Measurements from ENCODE around the gene LRFN4.
A peak's percentile ranks its signal among the peaks of the same experiment; 100 is the strongest.
"Not testable (repeated sequence)": the region's sequence is repeated elsewhere in the genome, so short reads cannot be mapped to it uniquely, and the experiment has no call there.

The LRFN4 gene

DNA sequence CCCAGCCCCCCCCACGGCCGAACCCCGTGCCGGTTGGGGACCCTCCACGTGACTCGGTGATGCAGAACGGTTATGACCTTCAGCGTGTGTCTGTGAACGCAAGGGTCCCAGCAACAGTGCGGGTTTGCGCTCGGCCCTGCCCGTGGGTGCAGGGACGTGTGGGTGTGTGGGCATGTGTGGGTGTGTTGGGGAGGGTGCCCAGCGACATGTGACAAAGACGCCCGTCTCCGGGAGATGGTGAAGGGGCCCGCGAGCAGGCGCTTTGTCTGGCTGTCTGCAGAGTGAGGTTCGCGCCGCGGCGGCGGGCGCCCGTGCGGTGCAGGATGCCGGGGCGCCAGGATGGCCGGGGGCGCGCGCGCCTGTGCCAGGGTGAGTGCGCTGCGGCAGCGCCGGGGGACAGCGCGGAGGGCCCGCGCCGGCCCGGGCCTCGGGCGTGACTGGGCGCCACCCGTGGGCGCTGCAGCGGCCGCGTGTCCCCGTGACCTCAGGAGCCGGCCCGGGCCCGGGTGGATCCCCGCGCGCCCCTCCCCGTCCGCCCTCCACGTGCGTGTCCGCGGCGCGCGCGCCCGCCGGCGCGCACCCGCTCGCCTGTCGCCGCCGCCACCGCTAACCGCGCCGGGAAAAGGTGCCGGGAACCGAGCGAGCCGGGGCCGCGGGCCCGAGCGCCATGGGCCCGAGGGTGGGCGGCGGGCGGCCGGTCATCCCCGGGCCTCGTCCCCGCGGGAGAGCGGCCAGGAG is at the start of gene LRFN4:
Gene LRFN4 (plus strand): TSS at position 569 of the 738 bp plus-strand sequence. CDS start 681 bp downstream, outside the sequence.
- DNase-seq (ENCODE audit: low read depth), result no peak

GRCh38 chr11:66809592-66809991 is 47.3 kb upstream of the LRFN4 start:
- no peak for DNase-seq (ENCODE audit: low read depth)

DNA sequence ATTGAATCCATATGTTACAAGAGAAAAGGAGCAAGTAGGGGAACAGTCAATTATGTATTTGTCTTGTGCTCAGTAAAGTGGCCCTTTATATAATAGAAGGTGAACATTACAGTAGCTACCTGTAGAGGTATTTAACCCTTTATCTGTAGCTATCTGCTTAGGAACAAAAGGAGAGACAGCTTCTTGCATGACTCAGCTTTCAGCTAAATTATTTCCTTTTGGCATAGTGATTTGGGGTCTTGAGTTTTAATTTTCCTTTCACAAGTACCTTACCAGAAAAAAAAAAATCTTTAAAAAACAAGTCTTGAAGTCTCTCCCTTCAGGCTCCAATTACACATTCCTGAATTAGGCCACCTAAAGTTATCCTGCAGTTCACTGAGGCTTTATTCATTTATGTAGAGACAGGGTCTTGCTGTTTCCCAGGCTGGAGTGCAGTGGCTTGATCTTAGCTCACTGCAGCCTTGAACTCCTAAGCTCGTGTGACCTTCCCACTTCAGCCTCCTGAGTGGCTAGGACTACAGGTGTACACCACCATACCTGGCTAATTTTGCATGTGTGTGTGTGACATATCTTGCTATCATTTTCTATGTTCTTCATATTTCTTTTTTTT is 46.2 kb upstream of the LRFN4 start:
- DNase-seq (ENCODE audit: low read depth), result no peak

DNA sequence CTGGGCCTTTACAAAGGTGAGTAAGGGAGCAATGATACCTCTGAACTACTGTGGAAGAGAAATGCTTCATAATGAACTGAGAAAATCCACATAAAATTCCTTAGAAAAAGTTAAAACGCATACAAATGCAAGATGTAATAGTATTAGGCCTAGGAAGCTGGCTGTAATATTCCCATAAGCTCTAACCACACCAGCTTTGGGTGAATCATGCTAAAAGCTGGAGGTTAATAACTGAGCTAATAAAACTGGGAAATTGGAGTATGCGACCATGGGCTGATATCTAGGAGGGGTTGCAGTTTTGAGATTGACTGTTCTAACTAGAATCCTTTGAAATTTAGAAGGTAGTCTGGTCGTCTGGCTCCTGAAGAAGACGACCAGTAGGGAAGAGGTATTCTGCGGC is 42.2 kb upstream of the LRFN4 start:
- no peak for DNase-seq (ENCODE audit: low read depth)

DNA sequence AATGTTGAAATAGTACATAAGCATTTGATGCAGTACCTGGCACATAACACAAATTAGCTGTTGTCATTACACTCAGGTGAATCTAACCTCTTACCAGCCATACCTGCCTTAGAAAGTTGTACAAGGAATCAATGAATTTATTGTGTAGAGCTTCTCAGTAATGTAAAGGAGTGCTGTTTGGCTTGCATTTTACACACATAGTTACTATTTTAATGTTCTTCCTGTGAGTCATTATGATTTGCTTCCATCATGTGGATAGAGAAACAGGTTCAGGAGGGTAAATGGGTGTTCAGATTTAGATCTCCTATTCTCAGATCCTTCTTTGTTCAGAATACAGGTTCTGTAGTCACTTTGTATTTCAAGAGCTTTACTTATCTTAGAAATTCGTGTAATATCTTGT is 41.2 kb upstream of the LRFN4 start:
- no peak for DNase-seq (ENCODE audit: low read depth)

DNA sequence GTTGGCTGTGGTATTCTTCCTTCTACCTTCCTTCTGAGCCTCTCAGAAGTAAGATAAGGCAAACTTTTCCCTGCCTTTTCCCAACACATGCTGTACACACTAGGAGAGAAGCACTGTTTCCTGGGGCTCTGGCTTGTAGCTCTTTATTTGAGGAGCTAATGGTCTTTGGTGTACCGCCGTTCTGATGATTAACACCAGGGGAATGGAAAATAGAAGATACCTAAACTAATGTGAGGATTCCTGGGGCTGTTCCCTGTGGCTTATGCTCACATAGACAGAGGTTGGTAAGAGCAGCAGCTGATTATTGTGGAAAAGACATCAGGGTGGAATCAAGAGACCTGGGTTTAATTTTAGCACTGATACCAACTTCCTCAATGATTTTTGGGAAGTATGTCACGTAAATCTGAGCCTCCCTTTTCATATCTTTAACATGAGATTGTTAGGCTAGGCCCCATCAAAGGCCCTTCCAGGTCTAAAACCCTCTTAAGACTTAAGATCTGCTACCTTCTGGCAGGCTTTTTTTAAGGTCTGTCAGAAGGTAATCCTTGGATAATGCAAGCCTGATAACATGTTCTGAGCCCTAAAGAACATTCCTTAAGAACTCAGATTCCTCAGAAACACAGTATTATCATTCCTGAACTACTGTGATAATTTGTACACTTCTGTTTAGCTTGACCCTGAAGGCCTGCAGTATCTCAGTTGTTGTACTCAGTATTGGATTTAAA is 38.5 kb upstream of the LRFN4 start:
- DNase-seq (ENCODE audit: low read depth), result no peak

- no peak for DNase-seq (ENCODE audit: low read depth)
These were observed 36.5 kb upstream of the LRFN4 start for GRCh38 chr11:66820381-66820780.

GRCh38 chr11:66820901-66821300 is 36.0 kb upstream of the LRFN4 start:
- no peak for DNase-seq (ENCODE audit: low read depth)

DNA sequence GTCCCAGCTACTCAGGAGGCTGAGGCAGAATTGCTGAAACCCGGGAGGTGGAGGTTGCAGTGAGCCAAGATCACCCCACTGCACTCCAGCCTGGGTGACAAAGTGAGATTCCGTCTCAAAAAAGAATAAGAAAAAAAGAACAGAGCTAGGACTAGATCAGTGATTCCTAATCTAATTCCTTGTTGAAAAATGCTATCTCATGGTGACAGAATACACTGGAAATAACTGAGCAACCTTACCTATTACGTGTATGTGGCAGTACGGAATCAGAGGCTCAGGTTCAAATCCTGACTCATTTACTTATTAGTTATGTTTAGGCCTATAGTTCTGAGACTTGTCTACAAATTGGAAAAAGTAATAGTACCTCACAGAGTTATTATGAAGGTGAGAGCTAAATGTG is 33.2 kb upstream of the LRFN4 start:
- DNase-seq (ENCODE audit: low read depth), result no peak

DNA sequence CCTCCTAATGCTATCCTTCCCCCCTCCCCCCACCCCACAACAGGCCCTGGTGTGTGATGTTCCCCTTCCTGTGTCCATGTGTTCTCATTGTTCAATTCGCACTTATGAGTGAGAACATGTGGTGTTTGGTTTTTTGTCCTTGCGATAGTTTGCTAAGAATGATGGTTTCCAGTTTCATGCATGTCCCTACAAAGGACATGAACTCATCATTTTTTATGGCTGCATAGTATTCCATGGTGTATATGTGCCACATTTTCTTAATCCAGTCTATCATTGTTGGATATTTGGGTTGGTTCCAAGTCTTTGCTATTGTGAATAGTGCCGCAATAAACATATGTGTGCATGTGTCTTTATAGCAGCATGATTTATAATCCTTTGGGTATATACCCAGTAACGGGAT is 32.3 kb upstream of the LRFN4 start:
- not testable (repeated sequence) for DNase-seq (ENCODE audit: low read depth)

DNA sequence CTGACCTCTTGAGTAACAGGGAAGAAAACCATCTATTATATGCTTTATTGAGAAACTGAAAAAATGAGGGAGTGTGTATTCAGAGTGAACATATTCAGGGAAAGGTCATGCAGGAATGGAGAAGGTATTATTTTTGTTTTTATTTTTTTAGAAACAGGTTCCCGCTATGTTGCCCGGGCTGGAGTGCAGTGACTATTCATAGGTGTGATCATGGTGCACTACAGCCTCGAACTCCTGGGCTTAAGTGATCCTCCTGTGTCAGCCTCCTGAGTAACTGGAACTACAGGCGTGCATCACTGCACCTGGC is 22.4 kb upstream of the LRFN4 start:
- no peak for DNase-seq (ENCODE audit: low read depth)

DNA sequence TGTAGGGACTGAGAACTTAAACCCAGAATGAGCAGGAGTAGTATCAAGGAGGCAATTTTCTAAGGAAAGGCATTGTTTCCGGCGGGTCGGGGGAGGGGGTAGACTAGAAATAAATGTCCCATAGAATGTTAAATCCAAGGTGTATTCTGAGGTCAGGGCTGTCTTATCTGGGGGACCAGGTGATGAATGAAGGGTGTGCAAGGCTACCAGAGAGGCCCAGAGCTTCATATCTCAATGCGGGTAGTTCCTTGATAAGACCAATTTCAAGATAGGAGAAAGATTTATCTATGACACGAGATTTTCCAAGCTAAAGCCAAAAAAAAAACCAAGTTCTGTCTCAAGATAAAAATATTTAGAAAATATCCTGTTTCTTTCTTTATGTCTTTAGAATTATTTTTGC is 21.9 kb upstream of the LRFN4 start:
- no peak for DNase-seq (ENCODE audit: low read depth)

GRCh38 chr11:66835768-66836405 is 21.0 kb upstream of the LRFN4 start:
- no peak for DNase-seq (ENCODE audit: low read depth)

- no peak for DNase-seq (ENCODE audit: low read depth)
These were observed 16.4 kb upstream of the LRFN4 start for GRCh38 chr11:66840317-66841091.

GRCh38 chr11:66841861-66842260 is 15.0 kb upstream of the LRFN4 start:
- no peak for DNase-seq (ENCODE audit: low read depth)

DNA sequence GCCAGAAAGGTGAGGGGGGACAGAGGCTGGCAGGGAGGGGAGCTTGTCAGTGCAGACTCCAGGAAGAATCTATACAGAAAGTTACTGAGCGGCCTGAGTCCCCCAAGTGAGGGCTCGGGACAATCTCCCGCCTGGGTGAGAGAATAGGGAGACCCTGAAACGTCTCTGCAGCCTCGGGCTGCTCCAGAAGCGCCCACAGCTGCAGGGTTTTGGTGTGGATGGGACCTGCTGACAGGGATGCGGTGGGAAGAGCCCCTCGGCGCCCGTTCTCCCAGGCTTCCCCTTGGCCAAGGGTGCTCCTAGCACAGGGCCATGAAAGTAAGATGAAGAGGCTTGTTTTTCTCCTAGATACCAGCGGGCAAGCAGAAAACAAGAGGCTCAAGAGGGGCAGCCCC is 14.4 kb upstream of the LRFN4 start:
- no peak for DNase-seq (ENCODE audit: low read depth)

GRCh38 chr11:66842896-66843775 is 13.7 kb upstream of the LRFN4 start, which contains the start of gene RCE1:
TSS of gene RCE1 (plus strand) at chr11:66843441. CDS start at chr11:66843456, 15 bp downstream.
- DNase-seq (ENCODE audit: low read depth), result peak; percentile 84

DNA sequence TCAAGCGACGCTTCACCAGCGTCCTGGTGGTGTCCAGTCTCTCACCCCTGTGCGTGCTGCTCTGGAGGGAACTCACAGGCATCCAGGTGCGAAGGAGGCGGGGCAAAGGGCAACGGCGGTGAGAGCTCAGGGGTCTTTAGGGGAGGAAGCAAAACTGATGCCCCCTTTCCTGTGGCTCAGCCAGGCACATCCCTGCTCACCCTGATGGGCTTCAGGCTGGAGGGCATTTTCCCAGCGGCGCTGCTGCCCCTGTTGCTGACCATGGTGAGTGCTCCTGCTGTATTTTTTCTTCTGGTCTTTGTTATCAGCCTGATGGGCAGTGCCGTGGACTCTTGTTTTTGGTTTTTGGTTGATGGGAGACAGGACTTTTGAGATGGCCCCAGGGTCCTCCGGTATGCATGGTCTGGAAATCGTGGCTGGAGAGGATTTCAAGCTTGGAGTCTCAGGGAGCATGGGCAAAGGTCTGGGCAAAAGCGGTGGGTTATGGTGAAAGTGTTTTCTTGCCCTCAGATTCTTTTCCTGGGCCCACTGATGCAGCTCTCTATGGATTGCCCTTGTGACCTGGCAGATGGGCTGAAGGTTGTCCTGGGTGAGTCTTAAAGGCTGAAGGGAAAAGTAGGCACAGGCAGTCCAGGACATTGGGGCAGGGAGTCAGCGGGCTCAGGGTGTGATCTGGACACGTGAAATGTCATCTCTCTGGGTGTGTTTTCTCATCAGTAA is 12.9 kb upstream of the LRFN4 start:
- no peak for DNase-seq (ENCODE audit: low read depth)

GRCh38 chr11:66844496-66845142 is 12.2 kb upstream of the LRFN4 start:
- DNase-seq (ENCODE audit: low read depth), result no peak

Measured in CMK (cell line).